GM12878 (cell line): Measurements from ENCODE around the gene NEFH. TPM values are rescaled to one million over a fixed set of nuclear protein-coding genes. Genes with fewer than 3 reads are reported as not detected.
"Not testable (repeated sequence)": the region's sequence is repeated elsewhere in the genome, so short reads cannot be mapped to it uniquely, and the experiment has no call there.

Experiments used
- ATAC-seq: fragments of 200-7000 bp; cut with Tn5 transposase; 3 replicates; pipeline ENCODE4 v1.9.1; 2020; ENCODE audit warnings: mild to moderate bottlenecking, moderate library complexity
- BruUV-seq: library from RNA; stranded (reverse); fragments of 400-500 nt; replicated peaks from 2 replicates; lab custom pipeline; 2021; lab: Mats Ljungman, UMichigan
- CTCF ChIA-PET: fragments of 300-600 bp; sonication (Branson Sonifier 250); formaldehyde crosslinking; extraction: SDS; loops from one replicate; lab custom pipeline; 2021; ENCODE audit warnings: inconsistent platforms; lab: Yijun Ruan, JAX
- POLR2A ChIA-PET: fragments of 350-600 bp; formaldehyde crosslinking; extraction: SDS; loops from one replicate; lab custom pipeline; 2021; ENCODE audit warnings: inconsistent platforms; lab: Charles Lee
- RAD21 ChIA-PET: fragments of 300-600 bp; sonication (Branson Sonifier 250); formaldehyde crosslinking; loops from one replicate; lab custom pipeline; 2023; ENCODE audit warnings: antibody characterized with exemption; ENCODE audit not compliant: unreplicated experiment; lab: Charles Lee
- SMC1A ChIA-PET: fragments of 300-600 bp; sonication (Branson Sonifier 250); formaldehyde crosslinking; loops from one replicate; lab custom pipeline; 2023; ENCODE audit not compliant: unreplicated experiment, uncharacterized antibody; lab: Charles Lee
- DNase-seq: peaks from one replicate; pipeline ENCODE4 v3.0.0-alpha.2; 2011; ENCODE audit warnings: low read depth, low spot score
- FAIRE-seq: peaks from 3 replicates; lab custom pipeline; 2011; peaks lifted over from hg19 to GRCh38; lab: Jason Lieb, UNC
- H2AFZ ChIP-seq: 2 replicates; pipeline ENCODE4 v1.6.0; 2011; ENCODE audit warnings: low read depth, low read length, control low read depth; ENCODE audit not compliant: control insufficient read depth
- H3K27ac ChIP-seq: 2 replicates; pipeline ENCODE4 v1.5.1; 2011; ENCODE audit warnings: control low read depth; ENCODE audit not compliant: control insufficient read depth, insufficient read depth
- H3K27me3 ChIP-seq, 2 experiments: replicated peaks in 1 of 2; 2 replicates each; pipeline versions ENCODE4 v1.6.0 to v1.6.1; 2011; ENCODE audit warnings: low read length in 1 of 2; ENCODE audit not compliant: control insufficient read depth in 2 of 2, insufficient read depth in 2 of 2
- H3K36me3 ChIP-seq, 2 experiments: 2 replicates each; pipeline ENCODE4 v1.5.1; 2011; ENCODE audit warnings: low read length in 1 of 2; ENCODE audit not compliant: control insufficient read depth in 2 of 2, insufficient read depth in 2 of 2
- H3K4me1 ChIP-seq: 2 replicates; pipeline ENCODE4 v1.6.1; 2011; ENCODE audit warnings: mild to moderate bottlenecking, low read length, moderate library complexity, mixed read lengths; ENCODE audit not compliant: control insufficient read depth, insufficient read depth
- H3K4me2 ChIP-seq: 2 replicates; pipeline ENCODE4 v1.6.0; 2011; ENCODE audit warnings: control low read depth; ENCODE audit not compliant: control insufficient read depth, insufficient read depth
- H3K4me3 ChIP-seq: fragments of 200-600 bp; sonication (generic); 2 replicates; pipeline ENCODE4 v1.5.1; 2016
- H3K79me2 ChIP-seq: 2 replicates; pipeline ENCODE4 v1.6.0; 2011; ENCODE audit warnings: low read length; ENCODE audit not compliant: control insufficient read depth, insufficient read depth
- H3K9ac ChIP-seq: 2 replicates; pipeline ENCODE4 v1.8.0; 2011; ENCODE audit warnings: low read length, control low read depth, mixed read lengths; ENCODE audit not compliant: control insufficient read depth, insufficient read depth
- H3K9me3 ChIP-seq: replicated peaks from 3 replicates; pipeline ENCODE4 v1.5.1; 2011; ENCODE audit warnings: mild to moderate bottlenecking, low read length; ENCODE audit not compliant: control insufficient read depth, insufficient read depth
- H4K20me1 ChIP-seq: 2 replicates; pipeline ENCODE4 v1.6.0; 2011; ENCODE audit not compliant: control insufficient read depth, insufficient read depth
- E2F4 ChIP-seq: IDR thresholded peaks from 2 replicates; pipeline ENCODE4 v1.6.1; 2012; ENCODE audit warnings: low read depth, low read length, improper control_type of control experiment
- JUND ChIP-seq: IDR thresholded peaks from 2 replicates; pipeline ENCODE4 v1.6.1; 2012; ENCODE audit warnings: low read depth, mild to moderate bottlenecking, low read length, improper control_type of control experiment, moderate library complexity
- MEF2A ChIP-seq: IDR thresholded peaks from 2 replicates; pipeline ENCODE4 v1.6.1; 2011; ENCODE audit warnings: low read depth, mild to moderate bottlenecking, low read length, moderate library complexity; ENCODE audit not compliant: insufficient read depth
- MYB ChIP-seq: fragments of 150-350 bp; IDR thresholded peaks from 2 replicates; pipeline ENCODE4 v1.6.1; 2014; ENCODE audit warnings: mild to moderate bottlenecking, low read depth, low read length, borderline replicate concordance
- NKRF ChIP-seq: fragments of 450-650 bp; conservative IDR thresholded peaks from 2 replicates; pipeline ENCODE4 v1.6.1; 2017; ENCODE audit warnings: mild to moderate bottlenecking, moderate library complexity
- SPI1 ChIP-seq: IDR thresholded peaks from 2 replicates; pipeline ENCODE4 v1.6.1; 2011; ENCODE audit warnings: low read depth, mild to moderate bottlenecking, low read length, moderate library complexity, borderline replicate concordance; ENCODE audit not compliant: insufficient read depth
- SUPT20H ChIP-seq: IDR thresholded peaks from 2 replicates; pipeline ENCODE4 v1.6.1; 2011; ENCODE audit warnings: low read depth, mild to moderate bottlenecking, low read length, moderate library complexity, borderline replicate concordance; ENCODE audit not compliant: control insufficient read depth
- TARDBP ChIP-seq: IDR thresholded peaks from 2 replicates; pipeline ENCODE4 v1.6.1; 2016; ENCODE audit warnings: borderline replicate concordance
- WGBS: methylation state at CpG from one replicate; pipeline ENCODE4 v1.1.6; 2016; ENCODE audit warnings: low lambda C conversion rate; ENCODE audit not compliant: insufficient replicate concordance, insufficient coverage; ENCODE audit errors: missing lambda C conversion rate; 5-methylcytosine and 5-hydroxymethylcytosine counted together
- in situ Hi-C: fragments of 300-500 bp; cut with MboI; formaldehyde crosslinking; loops from 9 replicates; pipeline ENCODE4 v1.14.3; 2018; ENCODE audit warnings: mixed read lengths
- intact Hi-C: fragments of 100-400 bp; cut with micrococcal nuclease; formaldehyde crosslinking; loops from one replicate; pipeline ENCODE4 v1.14.2; 2022; ENCODE audit not compliant: unreplicated experiment
- polyA plus RNA-seq, 11 experiments: library from polyadenylated mRNA; depleted of rRNA in 4 of 11; unstranded in 6 of 11; stranded (reverse) in 5 of 11; fragments of >200 nt; fragmentation: Nextera tagmentation in 4 of 11; fragmentation: Illumina TruSeq in 1 of 11; extraction: Ambion mirVana in 4 of 11; extraction: Trizol in 1 of 11; gene quantifications; 1 replicate in 1 of 11; 2 replicates in 10 of 11; pipeline versions ENCODE4 v1.2.1 to v1.2.3, GENCODE V29; 2011 to 2016; ENCODE audit warnings: inconsistent platforms in 2 of 11, missing spikeins in 2 of 11, low read depth in 1 of 11
- total RNA-seq, 4 experiments: library from RNA; depleted of rRNA in 3 of 4; stranded (reverse); fragments of >200 nt in 3 of 4; fragmentation: Illumina TruSeq in 1 of 4; extraction: Trizol in 1 of 4; gene quantifications; 2 replicates each; pipeline versions ENCODE4 v1.2.1 to v1.2.3, GENCODE V29; 2013 to 2021

The NEFH gene
- total and polyA plus RNA-seq, 10 of the 15 experiments (the other 5 are each of a cell fraction or from before 2014, with no cell fraction given), result 0.02 to 0.25 (median 0.09) TPM

GRCh38 chr22:29434288-29434687 is 45.7 kb upstream of the NEFH start (continued):
- TF ChIP-seq SPI1 (no peak), MEF2A (no peak), JUND (no peak), MYB (no peak), NKRF (no peak), SUPT20H (no peak)

GRCh38 chr22:29435236-29436136 is 44.5 kb upstream of the NEFH start:
- ATAC-seq (no peak), DNase-seq (no peak), FAIRE-seq (no peak)
- Histone ChIP-seq H3K27me3 (no peaks in the 10 kb centered on the region), H3K79me2 (no peaks in the 10 kb centered on the region), H3K36me3 (no peaks in the 10 kb centered on the region), H3K4me3 (no peak overlapping the region), H3K27ac (no peak overlapping the region), H2AFZ (no peak overlapping the region)
- TF ChIP-seq E2F4 (no peak), TARDBP (no peak)
- TF ChIP-seq, all 136 proteins: peak for 0
- SMC1A ChIA-PET, result no interaction called here
- Histone ChIP-seq H4K20me1 (no peaks in the 10 kb centered on the region), H3K9me3 (no peaks in the 10 kb centered on the region), H3K4me1 (no peaks in the 10 kb centered on the region), H3K4me2 (no peak overlapping the region), H3K9ac (no peak overlapping the region)
- POLR2A ChIA-PET, result no interaction called here
- no TSS peak for BruUV-seq
- WGBS, result 29% methylated on average over 5 of the region's 5 CpGs
- CTCF ChIA-PET, result no interaction called here
- RAD21 ChIA-PET, result no interaction called here
- intact Hi-C loops, result no loop called here
- in situ Hi-C loops, result no loop called here

GRCh38 chr22:29438283-29438682 is 41.7 kb upstream of the NEFH start, which contains the start of gene RFPL1:
Gene RFPL1, plus strand, starts transcription at chr22:29438583.
- H3K9ac ChIP-seq, BruUV-seq, H2AFZ ChIP-seq, H3K4me2 ChIP-seq, H3K4me3 ChIP-seq, SMC1A ChIA-PET, RAD21 ChIA-PET, H4K20me1 ChIP-seq, H3K36me3 ChIP-seq, DNase-seq, intact Hi-C loops, H3K27ac ChIP-seq, H3K9me3 ChIP-seq, in situ Hi-C loops, H3K27me3 ChIP-seq, FAIRE-seq, H3K79me2 ChIP-seq, H3K4me1 ChIP-seq, ATAC-seq, POLR2A ChIA-PET: not testable (repeated sequence)
- CTCF ChIA-PET, result interaction anchor here (0.6 kb wide), 1 partner anchor 72 kb away, joined by 3 read pairs; no protein-coding TSS in a partner anchor
- 13% methylated on average over 10 of the region's 10 CpGs for WGBS
